CD4-positive, alpha-beta T cell treated with Interleukin-15 for 1 hour (primary cell): ENCODE results near the gene RAX2.
"Not testable (repeated sequence)": the region's sequence is repeated elsewhere in the genome, so short reads cannot be mapped to it uniquely, and the experiment has no call there.

Source experiments
- DNase-seq: peaks from one replicate; pipeline ENCODE4 v3.0.0-alpha.2; 2020

The RAX2 gene

GRCh38 chr19:3775831-3776230, 3.8 kb upstream of the RAX2 start:
- DNase-seq = no peak

GRCh38 chr19:3775374-3775711, 3.3 kb upstream of the RAX2 start:
- DNase-seq = no peak

GRCh38 chr19:3774621-3775373, 2.8 kb upstream of the RAX2 start:
- no peak for DNase-seq

DNA sequence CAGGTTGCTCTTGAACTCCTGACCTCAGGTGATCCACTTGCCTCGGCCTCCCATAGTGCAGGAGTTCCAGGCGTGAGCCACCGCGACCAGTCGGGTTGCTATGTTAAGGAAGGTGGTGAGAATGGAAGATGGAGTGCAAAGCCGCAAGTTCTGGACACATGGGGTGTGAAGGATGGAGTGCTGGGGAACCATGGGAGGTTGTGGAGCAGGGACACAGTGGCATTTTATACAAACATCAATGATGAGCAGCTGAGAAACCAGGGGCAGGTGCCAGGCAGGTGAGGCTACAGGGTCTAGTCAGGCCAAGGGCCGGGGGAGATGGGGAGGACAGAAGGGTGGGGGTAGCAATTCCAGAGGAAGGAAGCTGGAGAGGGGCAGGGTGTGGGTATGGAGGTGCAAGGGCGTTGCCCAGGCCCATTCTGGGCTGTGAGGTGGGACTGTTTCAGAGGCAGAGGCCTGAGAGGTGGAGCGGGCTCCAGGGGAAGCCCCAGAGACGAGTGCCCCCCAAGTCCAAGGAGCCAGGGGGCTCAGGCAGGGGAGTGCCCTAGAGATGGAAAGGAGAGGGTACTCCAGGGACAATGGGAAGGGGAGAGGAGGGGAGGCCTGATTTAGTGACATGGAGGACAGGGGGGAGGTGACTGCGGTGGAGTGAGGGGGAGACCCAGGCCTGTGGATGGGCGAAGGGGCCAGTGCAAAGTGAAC, 1.9 kb upstream of the RAX2 start:
- DNase-seq = no peak

DNA sequence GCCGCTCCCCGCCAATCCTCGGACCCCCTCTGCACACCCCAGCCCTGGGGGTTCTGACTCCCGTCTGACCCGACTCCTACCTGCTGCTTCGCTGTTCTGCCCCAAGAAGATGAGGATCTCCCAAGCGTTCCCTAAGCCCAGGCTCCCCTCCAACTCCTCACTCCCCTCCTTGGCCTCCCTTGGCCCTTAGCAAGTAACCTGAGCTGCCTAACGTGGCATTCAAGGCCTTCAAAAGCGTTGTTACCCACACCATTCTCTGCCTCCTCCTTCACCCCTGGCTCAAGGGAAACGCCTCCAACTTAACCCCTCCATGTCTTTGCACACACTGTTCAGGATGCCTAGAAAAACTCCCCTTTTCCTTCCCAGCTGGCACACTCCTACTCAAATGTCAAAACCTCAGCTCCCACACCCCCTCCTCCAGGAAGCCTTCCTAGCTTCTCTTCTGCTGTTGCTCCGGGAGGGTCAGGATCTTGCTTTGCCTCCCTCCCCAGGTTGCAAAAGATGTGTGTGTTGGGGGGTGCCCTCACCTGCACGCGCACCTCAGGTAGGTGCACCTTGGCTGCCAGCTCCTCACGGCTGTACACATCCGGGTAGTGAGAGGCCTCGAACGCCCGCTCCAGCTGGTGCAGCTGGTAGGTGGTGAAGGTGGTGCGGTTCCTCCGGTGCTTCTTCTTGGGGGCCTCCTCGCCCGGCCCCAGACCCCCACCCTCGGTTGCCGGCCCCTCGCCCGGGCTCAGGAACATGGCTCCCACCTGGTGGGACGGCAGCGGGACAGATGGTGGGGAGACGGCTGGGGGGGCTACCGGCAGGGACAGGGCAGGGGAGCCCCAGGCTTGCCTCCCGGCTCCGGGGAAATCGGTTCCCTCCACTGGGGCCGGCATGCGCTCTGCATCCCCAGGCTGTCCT, 775 bp downstream of the RAX2 start:
- DNase-seq = no peak

DNA sequence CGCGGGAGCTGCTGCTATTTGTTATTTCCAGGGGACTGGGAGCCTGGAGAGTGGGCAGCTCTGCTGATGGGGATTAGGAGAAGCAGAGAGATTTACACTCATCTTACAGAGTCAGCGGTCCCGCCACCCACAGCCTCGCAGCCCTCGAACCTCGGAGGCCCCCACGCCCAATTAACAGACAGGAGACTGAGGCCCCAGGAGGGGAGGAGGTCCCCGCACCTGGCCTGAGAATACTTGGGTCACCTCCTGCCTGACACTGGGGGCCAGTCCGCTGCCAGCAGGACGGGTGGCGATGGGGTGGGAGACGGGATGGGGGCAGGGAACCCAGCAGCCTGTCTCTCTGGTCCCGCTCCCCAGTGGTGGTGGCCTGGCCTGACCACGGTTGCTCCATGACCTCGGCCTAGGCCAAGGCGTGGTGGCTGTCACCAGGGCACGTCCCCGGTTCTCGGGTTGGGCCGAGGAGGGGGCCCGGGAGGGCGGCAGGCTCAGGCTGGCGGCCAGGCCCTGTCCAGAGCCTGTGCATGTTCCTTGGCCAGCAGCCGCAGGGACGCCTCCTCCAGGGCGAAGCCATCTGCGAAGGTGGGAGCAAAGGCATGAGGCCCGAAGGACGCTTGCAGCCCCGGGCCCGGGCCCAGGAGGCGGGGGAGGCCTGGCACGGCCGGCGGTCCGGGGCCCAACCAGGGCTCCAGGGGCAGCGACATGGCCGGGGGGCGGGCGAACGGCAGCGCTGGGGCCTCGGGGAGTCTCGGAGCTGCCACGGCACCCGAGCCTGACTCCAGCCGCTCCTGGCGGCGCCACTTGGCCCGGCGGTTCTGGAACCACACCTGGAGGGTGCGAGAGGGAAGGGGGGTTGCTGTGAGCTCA, 1.7 kb downstream of the RAX2 start:
- no peak for DNase-seq

GRCh38 chr19:3769494-3769893, 2.5 kb downstream of the RAX2 start:
- no peak for DNase-seq

GRCh38 chr19:3768748-3769099, 3.3 kb downstream of the RAX2 start:
- DNase-seq = no peak

DNA sequence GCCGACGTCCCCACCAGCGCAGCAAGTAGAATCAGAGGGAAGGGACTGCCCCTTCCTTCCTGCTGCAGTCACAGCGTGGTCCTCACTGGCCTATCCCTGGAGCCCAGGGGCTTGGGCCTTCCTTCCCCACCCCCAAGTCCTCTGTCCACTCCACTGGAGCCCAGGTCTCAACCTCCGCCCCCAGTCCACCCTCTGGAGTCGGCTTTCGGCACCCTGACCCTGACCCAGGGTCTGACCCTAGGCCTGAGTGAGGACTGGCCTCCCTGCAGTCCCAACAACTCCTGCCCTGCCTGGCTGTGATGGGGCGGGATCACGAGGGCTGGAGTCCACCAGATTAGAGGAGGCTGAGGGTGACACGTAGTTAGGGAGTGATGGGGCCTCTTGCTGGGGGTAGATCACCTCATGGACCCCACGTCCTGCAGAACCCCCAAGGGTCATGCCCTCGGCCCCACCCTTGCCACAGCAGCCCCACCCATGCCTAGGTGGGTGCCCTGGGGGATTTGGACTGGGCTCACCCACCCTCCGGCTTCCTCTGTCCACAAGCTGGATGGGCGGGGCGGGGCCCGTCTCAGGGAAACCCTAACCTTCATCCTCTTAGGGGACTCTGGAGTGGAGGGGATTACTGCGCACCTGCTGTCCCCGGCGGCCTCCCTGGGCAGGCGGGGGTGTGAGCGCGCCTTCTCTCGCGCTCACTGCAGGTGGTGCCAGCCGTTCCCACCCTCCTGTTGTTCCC, 3.8 kb downstream of the RAX2 start:
- no peak for DNase-seq

GRCh38 chr19:3767050-3767449, 5.0 kb downstream of the RAX2 start:
- DNase-seq = no peak

GRCh38 chr19:3766520-3766919, 5.5 kb downstream of the RAX2 start:
- DNase-seq = peak; percentile 32

- DNase-seq = not testable (repeated sequence)
Measured at GRCh38 chr19:3765757-3766156, 6.3 kb downstream of the RAX2 start.

DNA sequence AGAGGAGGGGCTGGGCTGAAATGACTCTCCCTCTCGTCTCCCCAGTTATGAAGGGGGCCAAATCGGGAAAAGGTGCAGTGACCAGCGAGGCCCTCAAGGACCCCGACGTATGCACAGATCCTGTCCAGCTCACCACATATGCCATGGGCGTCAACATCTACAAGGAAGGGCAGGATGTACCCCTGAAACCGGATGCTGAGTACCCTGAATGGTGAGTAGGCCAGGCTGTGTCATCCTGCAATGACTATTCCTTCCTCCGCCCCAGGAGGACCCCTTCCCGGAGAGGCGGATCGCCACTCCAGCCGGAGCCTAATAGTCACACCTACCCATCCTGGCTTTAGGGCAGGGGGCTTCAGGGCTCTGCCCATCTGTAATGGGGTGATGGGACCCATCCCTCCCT, 6.9 kb downstream of the RAX2 start:
- DNase-seq = no peak

GRCh38 chr19:3762501-3763459, 9.2 kb downstream of the RAX2 start, which contains the start of gene MRPL54:
MRPL54 (plus strand) TSS chr19:3762682; CDS start chr19:3762701, 19 bp downstream.
- DNase-seq = peak; percentile 99

- no peak for DNase-seq
Measured at GRCh38 chr19:3762130-3762473, 9.9 kb downstream of the RAX2 start.

DNA sequence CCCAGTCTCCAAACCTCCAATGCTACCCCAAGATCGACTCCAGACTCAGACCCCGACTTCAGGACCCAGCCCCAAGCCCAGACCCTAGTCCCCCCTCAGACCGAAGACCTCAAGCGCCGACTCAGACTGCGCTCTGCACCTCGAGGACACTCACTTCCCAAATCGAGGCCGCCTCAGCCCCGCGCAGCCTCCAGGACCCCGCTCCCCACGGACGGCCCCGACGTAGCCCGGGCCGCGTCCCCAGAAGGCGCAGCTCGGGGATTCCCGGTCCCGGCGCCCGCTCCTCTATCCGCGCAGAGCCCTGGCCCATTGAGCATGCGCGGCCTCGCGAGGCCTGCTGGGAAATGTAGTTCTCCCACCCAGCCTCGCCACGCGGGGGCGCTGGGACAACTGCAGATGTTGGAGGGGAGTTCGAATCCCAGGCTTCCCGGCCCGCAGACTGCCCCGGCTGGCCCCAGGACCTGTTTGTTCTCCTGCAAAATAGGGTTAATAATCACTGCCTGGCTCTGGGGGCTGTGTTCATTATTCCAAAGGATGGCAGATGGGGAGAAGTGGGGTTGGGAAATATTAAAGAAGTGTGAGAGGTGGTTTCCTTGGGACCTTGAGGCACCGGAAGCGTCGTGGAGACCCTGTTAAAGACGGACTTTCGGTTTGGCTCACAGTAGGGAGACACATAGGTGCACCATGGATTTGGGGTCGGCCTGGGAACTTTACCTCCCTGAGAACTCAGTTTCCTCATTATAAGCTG, 10.5 kb downstream of the RAX2 start, which contains the start of gene APBA3:
Gene APBA3, minus strand, starts transcription at position 311 of the 748 bp plus-strand sequence. CDS start 1,428 bp downstream, outside the sequence.
- peak; percentile 95 for DNase-seq

DNA sequence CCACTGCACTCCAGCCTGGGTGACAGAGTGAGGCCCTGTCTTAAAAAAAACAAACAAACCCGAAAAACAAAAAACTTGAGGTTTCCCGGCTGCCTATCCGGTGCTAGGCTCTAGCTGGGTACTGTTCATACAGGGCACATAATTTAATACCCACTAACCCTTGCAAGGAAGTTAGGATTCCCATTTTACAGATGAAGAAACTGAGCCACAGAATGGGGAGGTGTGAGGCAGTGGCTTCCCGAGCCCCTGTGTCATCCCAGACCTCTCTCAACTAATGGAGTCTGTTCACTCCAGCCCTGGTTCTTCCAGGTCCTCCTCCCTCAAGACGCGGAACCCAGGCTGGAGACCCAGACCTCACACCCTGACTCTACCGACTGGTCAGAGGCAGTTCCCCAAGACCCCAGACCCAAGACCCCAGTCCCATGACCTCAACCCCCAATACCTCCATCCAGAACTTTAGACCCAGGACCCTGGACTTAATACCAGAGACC, 11.1 kb downstream of the RAX2 start:
- DNase-seq = no peak

- no peak for DNase-seq
Measured at GRCh38 chr19:3759482-3760254, 12.4 kb downstream of the RAX2 start.

GRCh38 chr19:3758297-3758696, 13.7 kb downstream of the RAX2 start:
- not testable (repeated sequence) for DNase-seq
